ENCODE results near the gene IRGC.

IRGC gene

DNA sequence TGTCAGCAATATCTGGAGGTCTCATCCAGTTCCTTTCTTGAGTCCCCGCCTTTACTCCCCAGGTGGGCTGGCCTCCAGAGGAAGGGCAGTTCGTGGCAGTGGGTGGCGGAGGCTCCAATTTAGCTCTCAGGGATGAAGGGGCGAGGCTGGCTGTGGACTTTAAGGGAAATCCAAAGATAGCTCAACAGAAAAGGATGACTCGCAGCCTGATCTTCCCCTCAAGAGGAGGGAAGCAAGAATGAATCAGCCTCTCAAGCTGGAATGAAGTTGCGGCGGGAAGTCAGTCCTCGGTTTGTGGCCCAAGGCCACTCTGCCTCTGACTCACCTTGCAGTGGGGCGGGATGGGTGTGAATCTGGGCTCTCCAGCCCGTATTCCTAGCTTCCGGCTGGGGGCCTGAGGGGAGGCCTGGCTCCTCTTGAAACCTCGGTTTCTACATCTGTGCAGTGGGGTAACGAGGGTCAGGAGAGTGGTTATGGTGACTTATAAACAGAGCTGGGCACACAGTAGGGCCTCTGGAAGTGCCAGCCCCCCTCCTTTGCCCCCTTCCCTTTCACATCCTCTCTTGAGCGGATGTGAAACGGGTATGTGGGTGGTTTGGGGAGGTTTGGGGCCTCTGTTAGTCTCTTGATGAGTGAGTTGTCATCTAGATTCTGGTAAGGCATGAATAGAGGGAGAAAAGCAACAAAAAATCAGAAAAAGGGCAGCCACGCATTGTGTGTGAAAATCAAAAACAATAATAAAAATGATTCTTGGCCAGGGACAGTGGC is 49.4 kb downstream of the IRGC start:
- H4K20me1 ChIP-seq (ENCODE audit: insufficient read depth, low read length), result no peaks in the 10 kb centered on the region
- no peaks in the 10 kb centered on the region for H3K27me3 ChIP-seq (replicated peaks; ENCODE audit: insufficient read depth, low read length)
- H3K9me2 ChIP-seq (replicated peaks; ENCODE audit: insufficient read depth, low read length), result no peaks in the 10 kb centered on the region
- no peaks in the 10 kb centered on the region for H3K36me3 ChIP-seq (replicated peaks; ENCODE audit: insufficient read depth, low read length)
- peak; percentile 79 for DNase-seq
- peak overlapping the region; percentile 29 for H2AFZ ChIP-seq (ENCODE audit: low read length)
- H3K79me2 ChIP-seq (ENCODE audit: low read length), result no peaks in the 10 kb centered on the region
- peak overlapping the region; percentile 97 for H3K27ac ChIP-seq (ENCODE audit: low read length)
- H3K4me2 ChIP-seq (ENCODE audit: low read depth, low read length), result peak overlapping the region; percentile 86; the same call in 1 of the 2 replicates
- H3F3A ChIP-seq (ENCODE audit: insufficient read depth, low read length), result peaks cover 19% of the 10 kb centered on the region
- H3K4me3 ChIP-seq (ENCODE audit: low read length), result peak overlapping the region; percentile 4; the same call in 1 of the 2 replicates
- no peaks in the 10 kb centered on the region for H3K9me3 ChIP-seq (replicated peaks; ENCODE audit: insufficient read depth, low read length)
- peaks cover 32% of the 10 kb centered on the region for H3K4me1 ChIP-seq (ENCODE audit: low read length)
- no peak for TF ChIP-seq EZH2phosphoT487 (IDR thresholded peaks at IDR 0.05; ENCODE audit: low read length)
- TF ChIP-seq, protein P1, sequence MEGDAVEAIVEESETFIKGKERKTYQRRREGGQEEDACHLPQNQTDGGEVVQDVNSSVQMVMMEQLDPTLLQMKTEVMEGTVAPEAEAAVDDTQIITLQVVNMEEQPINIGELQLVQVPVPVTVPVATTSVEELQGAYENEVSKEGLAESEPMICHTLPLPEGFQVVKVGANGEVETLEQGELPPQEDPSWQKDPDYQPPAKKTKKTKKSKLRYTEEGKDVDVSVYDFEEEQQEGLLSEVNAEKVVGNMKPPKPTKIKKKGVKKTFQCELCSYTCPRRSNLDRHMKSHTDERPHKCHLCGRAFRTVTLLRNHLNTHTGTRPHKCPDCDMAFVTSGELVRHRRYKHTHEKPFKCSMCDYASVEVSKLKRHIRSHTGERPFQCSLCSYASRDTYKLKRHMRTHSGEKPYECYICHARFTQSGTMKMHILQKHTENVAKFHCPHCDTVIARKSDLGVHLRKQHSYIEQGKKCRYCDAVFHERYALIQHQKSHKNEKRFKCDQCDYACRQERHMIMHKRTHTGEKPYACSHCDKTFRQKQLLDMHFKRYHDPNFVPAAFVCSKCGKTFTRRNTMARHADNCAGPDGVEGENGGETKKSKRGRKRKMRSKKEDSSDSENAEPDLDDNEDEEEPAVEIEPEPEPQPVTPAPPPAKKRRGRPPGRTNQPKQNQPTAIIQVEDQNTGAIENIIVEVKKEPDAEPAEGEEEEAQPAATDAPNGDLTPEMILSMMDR (IDR thresholded peaks at IDR 0.05; ENCODE audit: low read length), result no peak
- TF ChIP-seq EZH2 (optimal IDR thresholded peaks at IDR 0.05; ENCODE audit: low read depth, low read length), result no peak
- peak overlapping the region; percentile 71 for H3K9ac ChIP-seq (ENCODE audit: low read length)

GRCh38 chr19:43766755-43767043 is 50.8 kb downstream of the IRGC start:
- H3K36me3 ChIP-seq (replicated peaks; ENCODE audit: insufficient read depth, low read length), result no peaks in the 10 kb centered on the region
- TF ChIP-seq, protein P1 (IDR thresholded peaks at IDR 0.05; ENCODE audit: low read length), result no peak; the same call in 1 of the 2 replicates
- no peak for TF ChIP-seq EZH2 (optimal IDR thresholded peaks at IDR 0.05; ENCODE audit: low read depth, low read length)
- no peak for TF ChIP-seq EZH2phosphoT487 (IDR thresholded peaks at IDR 0.05; ENCODE audit: low read length)
- no peaks in the 10 kb centered on the region for H3K9me2 ChIP-seq (replicated peaks; ENCODE audit: insufficient read depth, low read length)
- H3K27me3 ChIP-seq (replicated peaks; ENCODE audit: insufficient read depth, low read length), result no peaks in the 10 kb centered on the region
- no peaks in the 10 kb centered on the region for H4K20me1 ChIP-seq (ENCODE audit: insufficient read depth, low read length)
- H3K9me3 ChIP-seq (replicated peaks; ENCODE audit: insufficient read depth, low read length), result no peaks in the 10 kb centered on the region
- peaks cover 32% of the 10 kb centered on the region for H3K4me1 ChIP-seq (ENCODE audit: low read length)
- peaks cover 19% of the 10 kb centered on the region for H3F3A ChIP-seq (ENCODE audit: insufficient read depth, low read length)
- H3K9ac ChIP-seq (ENCODE audit: low read length), result peak overlapping the region; percentile 71; the same call in 1 of the 2 replicates
- no peaks in the 10 kb centered on the region for H3K79me2 ChIP-seq (ENCODE audit: low read length)
- no peak overlapping the region for H3K4me3 ChIP-seq (ENCODE audit: low read length)
- peak overlapping the region; percentile 86 for H3K4me2 ChIP-seq (ENCODE audit: low read depth, low read length)
- peak overlapping the region; percentile 97; the same call in 1 of the 2 replicates for H3K27ac ChIP-seq (ENCODE audit: low read length)
- no peak for DNase-seq
- peak overlapping the region; percentile 64; the same call in 1 of the 2 replicates for H2AFZ ChIP-seq (ENCODE audit: low read length)

DNA sequence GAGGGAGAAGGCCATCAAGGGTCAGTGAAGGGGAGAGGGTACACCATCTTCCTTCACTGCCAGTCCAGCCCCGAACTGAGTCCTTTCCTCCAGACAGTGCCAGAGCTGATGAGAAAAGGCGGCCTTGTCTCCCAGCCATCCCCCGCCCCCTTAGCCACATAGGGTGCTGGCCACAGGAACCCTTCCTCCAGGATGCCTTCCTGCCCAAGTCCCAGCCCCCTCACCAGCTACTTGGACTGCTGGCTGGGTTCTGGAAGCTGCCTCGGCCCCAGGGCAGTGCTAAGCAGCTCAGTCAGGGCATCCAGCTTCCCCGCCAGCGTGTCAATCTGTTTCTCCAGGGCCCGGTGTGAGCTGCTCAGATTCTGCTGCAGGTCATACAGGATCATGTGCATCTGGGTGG is 51.4 kb downstream of the IRGC start:
- Histone ChIP-seq H3K9me2 (replicated peaks; ENCODE audit: insufficient read depth, low read length) (no peaks in the 10 kb centered on the region), H3K4me2 (ENCODE audit: low read depth, low read length) (no peak overlapping the region), H3K36me3 (replicated peaks; ENCODE audit: insufficient read depth, low read length) (no peaks in the 10 kb centered on the region), H3K79me2 (ENCODE audit: low read length) (no peaks in the 10 kb centered on the region), H3K9me3 (replicated peaks; ENCODE audit: insufficient read depth, low read length) (no peaks in the 10 kb centered on the region), H3K27me3 (replicated peaks; ENCODE audit: insufficient read depth, low read length) (no peaks in the 10 kb centered on the region), H3K4me1 (ENCODE audit: low read length) (peaks cover 32% of the 10 kb centered on the region), H3K9ac (ENCODE audit: low read length) (no peak overlapping the region), H4K20me1 (ENCODE audit: insufficient read depth, low read length) (no peaks in the 10 kb centered on the region), H3K27ac (ENCODE audit: low read length) (no peak overlapping the region; the same call in 1 of the 2 replicates), H3F3A (ENCODE audit: insufficient read depth, low read length) (peaks cover 19% of the 10 kb centered on the region), H2AFZ (ENCODE audit: low read length) (no peak overlapping the region), H3K4me3 (ENCODE audit: low read length) (no peak overlapping the region)
- no peak for TF ChIP-seq EZH2 (optimal IDR thresholded peaks at IDR 0.05; ENCODE audit: low read depth, low read length)
- TF ChIP-seq EZH2phosphoT487 (IDR thresholded peaks at IDR 0.05; ENCODE audit: low read length), result no peak
- TF ChIP-seq, protein P1 (IDR thresholded peaks at IDR 0.05; ENCODE audit: low read length), result no peak
- DNase-seq, result no peak

All from MM.1S (cell line).